Kasumi-1 (cell line): ENCODE data around the gene MRPL1.
"Not testable (repeated sequence)": the region's sequence is repeated elsewhere in the genome, so short reads cannot be mapped to it uniquely, and the experiment has no call there.

Experiments
- DNase-seq, 2 experiments: peaks; one replicate each; lab custom pipeline; 2025; lab: John Stamatoyannopoulos, UW

MRPL1 gene

GRCh38 chr4:77982900-77983540, 120.4 kb downstream of the MRPL1 start:
- DNase-seq, result not testable (repeated sequence)

DNA sequence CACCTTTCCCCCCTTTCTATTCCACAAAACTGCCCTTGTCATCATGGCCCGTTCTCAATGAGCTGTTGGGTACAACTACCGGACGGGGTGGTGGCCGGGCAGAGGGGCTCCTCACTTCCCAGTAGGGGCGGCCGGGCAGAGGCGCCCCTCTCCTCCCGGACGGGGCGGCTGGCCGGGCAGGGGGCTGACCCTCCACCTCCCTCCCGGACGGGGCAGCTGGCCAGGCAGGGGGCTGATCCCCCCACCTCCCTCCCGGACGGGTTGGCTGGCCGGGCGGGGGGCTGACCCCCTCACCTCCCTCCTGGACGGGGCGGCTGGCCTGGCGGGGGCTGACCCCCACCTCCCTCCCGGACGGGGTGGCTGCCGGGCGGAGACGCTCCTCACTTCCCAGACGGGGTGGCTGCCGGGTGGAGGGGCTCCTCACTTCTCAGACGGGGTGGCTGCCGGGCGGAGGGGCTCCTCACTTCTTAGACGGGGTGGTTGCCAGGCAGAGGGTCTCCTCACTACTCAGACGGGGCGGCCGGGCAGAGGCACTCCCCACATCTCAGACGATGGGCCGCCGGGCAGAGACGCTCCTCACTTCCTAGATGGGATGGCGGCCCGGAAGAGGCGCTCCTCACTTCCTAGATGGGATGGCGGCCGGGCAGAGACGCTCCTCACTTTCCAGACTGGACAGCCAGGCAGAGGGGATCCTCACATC, 121.1 kb downstream of the MRPL1 start:
- DNase-seq, result not testable (repeated sequence)

- DNase-seq, result no peak
Measured at GRCh38 chr4:77989968-77990367, 127.3 kb downstream of the MRPL1 start.

- no peak for DNase-seq
Measured at GRCh38 chr4:77990456-77990855, 127.8 kb downstream of the MRPL1 start.

- no peak for DNase-seq
Measured at GRCh38 chr4:77990904-77991358, 128.3 kb downstream of the MRPL1 start.

GRCh38 chr4:77992581-77992980, 130.0 kb downstream of the MRPL1 start:
- DNase-seq, result no peak

- no peak for DNase-seq
Measured at GRCh38 chr4:77994194-77994721, 131.6 kb downstream of the MRPL1 start.

- no peak for DNase-seq
Measured at GRCh38 chr4:77996076-77996475, 133.4 kb downstream of the MRPL1 start.

DNA sequence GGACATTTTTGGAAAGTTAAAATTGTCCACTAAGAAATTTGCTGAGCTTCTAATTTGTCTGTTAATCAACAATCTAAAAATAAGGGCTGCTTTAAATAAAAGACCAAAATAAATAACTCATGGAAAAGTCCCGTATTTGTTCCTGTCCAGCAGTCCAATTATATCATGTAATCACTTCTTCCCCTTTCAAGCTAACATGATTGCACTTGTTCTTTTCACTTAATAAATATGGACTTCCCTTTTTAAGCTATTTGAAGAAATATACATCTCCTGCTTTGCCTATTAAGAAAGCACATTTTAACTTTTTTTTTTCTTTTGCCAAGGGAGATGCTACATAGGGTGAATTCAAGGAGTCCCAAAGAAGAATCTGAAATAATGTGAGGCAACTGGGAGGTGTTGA, 138.9 kb downstream of the MRPL1 start:
- DNase-seq, result no peak

DNA sequence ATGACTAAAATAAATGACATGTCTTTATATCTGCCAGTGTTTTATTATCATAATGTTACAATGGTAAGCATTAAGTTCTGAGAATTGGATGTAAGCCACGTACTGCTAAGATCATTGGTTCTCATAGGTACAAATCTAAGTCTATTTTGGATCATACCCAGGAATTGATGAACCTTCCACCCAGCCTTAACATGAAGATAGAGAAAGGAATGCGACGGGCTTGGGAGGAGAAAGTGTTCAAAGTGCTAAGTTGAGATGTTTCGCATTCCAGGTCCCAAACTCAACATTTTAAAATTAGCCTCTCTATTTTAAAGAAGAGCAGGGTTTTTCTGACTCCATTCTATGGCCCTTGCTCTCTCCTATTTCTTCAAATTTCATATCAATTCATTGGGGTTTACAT, 139.6 kb downstream of the MRPL1 start:
- no peak for DNase-seq
